GM18498 (cell line): Measurements from ENCODE around the gene CAVIN2.
"Not testable (repeated sequence)": the region's sequence is repeated elsewhere in the genome, so short reads cannot be mapped to it uniquely, and the experiment has no call there.

Experiments
- ATAC-seq: cut with Tn5 transposase; IDR thresholded peaks from one replicate; pipeline ENCODE4 v1.9.1; 2021; ENCODE audit warnings: mild to moderate bottlenecking, moderate library complexity; ENCODE audit not compliant: unreplicated experiment

Gene CAVIN2

DNA sequence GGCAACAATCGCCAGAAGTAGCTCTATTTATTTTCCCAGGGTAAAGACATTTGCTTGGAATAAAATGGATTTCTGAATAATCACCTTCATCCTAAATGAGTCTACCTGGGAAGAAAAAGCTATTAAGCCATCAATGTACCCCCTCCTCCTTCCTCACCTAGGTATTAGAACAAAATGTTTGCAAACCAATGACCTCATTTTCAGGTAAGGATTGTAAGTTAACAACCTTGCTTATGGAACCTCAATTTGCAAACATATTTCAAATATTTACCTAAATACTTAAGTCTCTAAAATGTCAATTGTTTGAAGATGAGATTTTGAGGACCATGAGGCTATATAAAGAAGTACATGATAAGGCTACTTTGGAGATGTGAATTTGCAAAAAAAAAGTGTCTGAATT lies 43.9 kb downstream of the CAVIN2 start:
- no peak for ATAC-seq

DNA sequence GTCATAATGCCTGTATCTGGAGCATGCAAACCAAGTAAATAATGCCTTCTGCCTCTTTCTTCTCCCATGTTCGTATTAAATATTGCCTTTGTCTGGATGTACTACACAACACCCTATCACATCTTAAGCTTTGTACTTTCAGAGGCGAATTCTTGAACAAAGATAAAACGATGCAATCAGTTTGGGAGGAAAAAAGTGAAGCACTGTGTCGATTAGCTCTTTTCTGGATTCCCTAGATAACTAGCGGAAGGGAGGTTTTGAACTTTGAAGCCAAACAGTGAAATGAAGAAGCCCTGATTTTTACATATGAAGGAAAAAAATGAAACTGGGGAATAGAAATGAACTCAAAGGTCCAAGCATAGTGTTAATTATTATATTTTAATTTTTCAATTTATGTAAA lies 44.7 kb downstream of the CAVIN2 start:
- no peak for ATAC-seq

DNA sequence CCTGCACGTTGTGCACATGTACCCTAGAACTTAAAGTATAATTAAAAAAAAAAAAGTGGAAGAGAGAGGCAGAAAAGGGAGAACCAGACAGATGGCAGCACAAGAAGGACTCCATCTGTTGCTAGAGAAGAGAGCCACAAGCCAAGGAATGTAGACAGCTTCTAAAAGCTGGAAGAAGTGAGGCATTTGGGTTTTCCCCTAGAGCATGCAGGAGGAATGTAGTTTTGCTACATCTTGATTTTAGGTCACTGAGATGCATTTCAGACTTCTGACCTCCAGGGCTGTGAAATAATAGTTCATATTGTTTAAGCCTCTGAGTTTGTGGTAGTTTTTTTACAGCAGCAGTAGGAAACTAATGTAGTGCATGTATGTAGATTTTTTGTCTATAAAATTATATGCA lies 46.0 kb downstream of the CAVIN2 start:
- no peak for ATAC-seq

DNA sequence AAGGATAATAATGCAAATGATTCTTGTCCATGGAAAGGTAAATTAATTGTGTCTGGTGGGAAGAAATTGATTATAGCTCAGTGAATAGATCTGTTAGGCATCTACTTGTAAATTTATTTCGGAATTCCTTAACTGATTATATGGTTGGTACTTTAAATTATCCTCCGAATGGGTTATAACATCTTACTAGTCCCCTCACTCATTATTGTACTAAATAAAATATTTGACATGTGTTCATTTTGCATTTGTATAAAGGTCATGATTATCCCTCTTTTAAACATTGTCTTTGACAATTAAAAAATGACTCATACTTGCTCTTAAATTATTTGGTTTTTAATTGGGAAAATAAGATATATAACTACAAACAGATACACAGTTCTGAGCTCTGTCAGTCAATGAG lies 47.4 kb downstream of the CAVIN2 start:
- ATAC-seq = no peak

DNA sequence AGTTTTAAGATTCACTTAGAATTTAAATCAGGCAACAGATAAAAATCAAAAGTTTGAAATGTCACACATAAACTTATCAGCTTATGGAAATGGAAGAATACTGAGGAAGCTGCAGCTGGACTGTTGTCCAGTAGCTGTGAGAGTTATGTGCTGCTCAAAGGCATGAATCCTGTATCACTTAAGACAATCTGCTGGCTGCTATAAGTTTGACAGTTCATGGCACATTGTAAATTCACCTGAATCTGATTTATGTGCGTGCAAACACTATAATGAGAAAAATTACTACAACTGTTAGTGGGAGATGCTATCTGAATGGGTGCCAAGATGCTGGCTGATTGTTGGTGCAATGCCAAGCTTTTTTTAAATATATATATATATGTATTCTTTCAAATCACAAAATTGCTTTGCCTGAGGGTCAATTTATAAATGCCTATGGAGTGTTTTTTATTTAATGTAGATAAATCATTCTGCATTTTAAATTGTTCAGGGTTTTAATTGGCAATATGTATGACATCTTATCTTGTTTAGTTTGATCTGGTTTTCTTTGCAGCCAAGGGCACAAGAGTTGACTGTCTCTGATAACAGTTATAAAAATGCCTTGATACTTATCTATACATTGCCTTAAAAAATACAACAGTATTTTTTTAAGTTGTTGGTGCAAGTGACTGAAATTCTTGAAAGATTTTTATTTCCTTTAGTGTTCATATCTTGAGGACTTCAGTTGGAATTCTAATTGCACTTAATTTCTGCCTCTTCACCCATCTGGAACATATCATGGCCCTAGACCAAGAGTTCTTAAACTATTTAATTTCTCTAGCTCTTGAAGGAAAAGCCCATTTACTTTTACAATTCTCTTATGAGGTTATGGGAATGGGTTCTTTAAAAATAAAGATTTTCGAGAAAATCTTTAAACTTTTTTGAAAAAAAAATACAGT lies 48.7 kb downstream of the CAVIN2 start:
- no peak for ATAC-seq

DNA sequence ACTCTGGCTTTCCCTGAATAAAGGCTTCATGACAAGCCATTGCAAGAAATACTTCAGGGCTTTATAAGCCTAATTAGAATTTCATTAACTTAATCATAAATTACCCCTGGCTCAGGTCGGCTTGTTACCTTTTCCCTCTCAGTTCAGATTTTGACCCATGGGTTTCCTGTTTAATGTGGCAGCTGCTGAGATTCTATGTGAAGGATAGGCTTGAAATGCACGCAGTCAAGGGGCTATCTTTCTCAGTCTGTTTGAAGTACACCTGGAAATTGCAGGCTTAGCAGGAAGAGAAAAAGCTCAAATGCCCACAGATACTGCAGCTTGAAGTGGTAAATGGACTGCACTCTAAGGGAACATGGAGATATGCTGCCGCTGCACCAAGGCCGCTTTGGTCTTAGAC lies 49.4 kb downstream of the CAVIN2 start:
- no peak for ATAC-seq

DNA sequence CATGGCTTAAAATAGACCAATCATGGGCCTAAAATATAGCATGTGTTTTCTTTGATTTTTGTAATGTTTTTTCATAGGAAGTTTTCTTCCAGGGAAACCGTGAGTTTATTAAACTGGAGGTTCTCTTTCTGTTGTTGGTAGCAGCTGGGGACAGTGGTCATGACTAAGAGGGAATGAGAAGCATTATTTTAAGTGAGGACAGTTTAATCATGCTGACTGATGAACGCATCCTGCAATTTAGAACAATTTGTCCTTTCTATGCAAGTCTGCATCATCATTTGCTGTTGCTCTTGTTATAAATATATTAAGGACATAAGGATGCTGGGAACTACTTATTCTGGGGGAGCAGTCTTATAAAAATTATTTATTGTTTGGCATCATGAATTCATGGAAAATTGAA lies 51.2 kb downstream of the CAVIN2 start:
- ATAC-seq = no peak

DNA sequence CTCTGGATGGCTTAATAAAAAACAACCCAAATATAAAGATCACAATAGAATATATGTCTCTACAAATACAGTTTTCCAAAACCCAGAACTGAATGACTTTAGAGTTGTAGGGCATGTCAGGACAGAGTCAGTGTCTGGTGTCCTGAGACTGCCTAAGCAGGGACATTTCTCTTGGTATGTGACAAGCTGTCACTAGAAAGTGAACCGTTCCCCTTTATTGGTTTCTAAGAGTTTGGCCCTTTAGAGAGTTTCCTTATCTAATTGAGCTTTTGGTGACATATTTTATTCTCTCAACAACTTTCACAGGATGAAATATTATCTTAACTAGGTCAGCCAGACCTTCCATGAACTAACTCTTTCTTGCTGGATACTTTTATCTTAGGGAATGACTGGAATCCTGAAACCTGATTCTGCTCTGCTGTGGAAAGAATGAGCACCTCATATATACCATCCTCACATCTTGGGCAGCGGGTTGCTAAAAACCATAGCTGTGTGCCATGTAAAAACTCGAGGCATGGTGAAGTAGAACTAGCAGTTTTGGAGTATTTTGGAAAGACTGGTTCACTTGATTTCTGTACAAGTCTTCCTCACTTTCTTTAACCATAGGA lies 54.8 kb downstream of the CAVIN2 start:
- no peak for ATAC-seq

DNA sequence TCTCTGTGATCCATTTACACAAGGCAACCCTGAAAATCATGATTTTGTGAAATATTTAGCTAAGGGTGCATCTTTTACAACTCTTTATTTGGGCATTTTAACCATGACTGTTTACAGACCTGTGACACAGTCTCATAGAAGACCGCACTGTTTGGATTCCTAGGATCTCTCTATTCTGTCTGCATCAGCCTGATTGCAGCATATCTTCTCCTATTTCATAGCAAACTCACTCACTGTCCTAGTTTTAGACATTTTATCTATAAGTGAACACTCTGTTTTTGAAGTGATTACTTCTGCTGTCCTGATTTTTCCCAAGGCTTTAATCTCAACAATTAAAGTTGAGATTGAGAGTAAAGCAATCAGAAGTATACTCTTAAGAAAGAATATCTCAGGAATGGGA lies 56.2 kb downstream of the CAVIN2 start:
- no peak for ATAC-seq

DNA sequence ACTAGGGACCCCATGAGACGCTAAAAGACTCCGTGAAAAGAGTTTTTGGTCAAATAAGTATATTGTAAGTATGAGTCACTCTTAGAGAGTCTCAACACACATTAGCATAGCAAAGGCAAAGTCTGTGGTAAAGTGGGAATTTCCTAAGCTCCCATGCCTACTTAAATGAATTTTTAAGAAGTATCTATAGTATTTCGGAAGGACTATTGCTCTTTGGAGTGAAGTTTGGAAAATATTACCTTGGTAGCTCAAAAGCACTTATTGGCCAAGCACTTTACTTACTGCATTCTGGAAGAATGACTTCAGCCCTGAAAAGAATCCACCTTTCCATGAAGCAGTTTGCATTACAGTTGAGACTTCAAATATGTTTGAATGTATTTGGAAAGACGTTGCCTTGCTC lies 57.1 kb downstream of the CAVIN2 start:
- ATAC-seq = no peak

DNA sequence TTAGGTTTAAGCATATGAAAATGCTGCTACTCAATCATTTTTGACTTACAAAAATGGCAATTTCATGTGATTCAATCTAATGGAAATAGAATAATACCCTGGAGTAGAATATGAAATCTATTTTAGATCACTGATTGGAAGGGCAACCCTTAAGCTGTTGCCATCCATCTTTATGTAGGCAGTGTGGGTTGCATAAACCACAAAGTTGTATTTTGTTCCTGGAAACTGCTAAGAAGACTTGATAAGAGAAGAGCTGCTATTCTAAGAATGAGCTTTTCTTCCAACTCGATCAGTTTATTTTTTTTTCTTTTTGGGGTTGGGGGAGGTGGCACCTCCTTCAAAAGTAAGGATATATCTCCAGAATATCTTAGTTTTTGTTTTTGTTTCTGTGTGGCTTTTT lies 60.2 kb downstream of the CAVIN2 start:
- ATAC-seq = no peak

DNA sequence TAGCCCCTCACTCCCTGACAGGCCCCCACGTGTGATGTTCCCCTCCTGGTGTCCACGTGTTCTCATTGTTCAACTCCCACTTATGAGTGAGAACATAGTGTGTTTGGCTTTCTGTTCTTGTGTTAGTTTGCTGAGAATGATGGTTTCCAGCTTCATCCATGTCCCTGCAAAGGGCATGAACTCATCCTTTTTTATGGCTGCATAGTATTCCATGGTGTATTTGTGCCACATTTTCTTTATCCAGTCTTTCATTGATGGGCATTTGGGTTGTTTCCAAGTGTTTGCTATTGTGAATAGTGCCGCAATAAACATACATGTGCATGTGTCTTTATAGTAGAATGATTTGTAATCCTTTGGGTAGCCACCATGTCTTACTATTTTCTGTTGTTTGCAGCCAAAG lies 61.2 kb downstream of the CAVIN2 start:
- not testable (repeated sequence) for ATAC-seq
